Keratinocyte (primary cell): ENCODE results near the gene ZNF680. TPM values are rescaled to one million over a fixed set of nuclear protein-coding genes. Genes with fewer than 3 reads are reported as not detected.

Experiments used
- DNase-seq: peaks from one replicate; pipeline ENCODE4 v3.0.0-alpha.2; 2011; ENCODE audit warnings: low read depth, missing footprints, low spot score
- FAIRE-seq: peaks from 2 replicates; lab custom pipeline; 2011; peaks lifted over from hg19 to GRCh38; lab: Jason Lieb, UNC
- H2AFZ ChIP-seq: 2 replicates; pipeline ENCODE4 v1.6.0; 2012; ENCODE audit warnings: low read length, control low read depth, inconsistent platforms; ENCODE audit not compliant: control insufficient read depth
- H3K27ac ChIP-seq: 2 replicates; pipeline ENCODE4 v1.5.1; 2011; ENCODE audit warnings: low read length; ENCODE audit not compliant: control insufficient read depth, insufficient read depth
- H3K27me3 ChIP-seq: 3 replicates; pipeline ENCODE4 v1.6.0; 2011; ENCODE audit warnings: low read length; ENCODE audit not compliant: control insufficient read depth, insufficient read depth; ENCODE audit errors: extremely low read depth
- H3K36me3 ChIP-seq, 2 experiments: 2 replicates in 1 of 2; 3 replicates in 1 of 2; pipeline ENCODE4 v1.5.1; 2011; ENCODE audit warnings: low read length in 2 of 2, mild to moderate bottlenecking in 1 of 2; ENCODE audit not compliant: control insufficient read depth in 2 of 2, insufficient read depth in 2 of 2; ENCODE audit errors: extremely low read depth in 1 of 2
- H3K4me1 ChIP-seq: 3 replicates; pipeline ENCODE4 v1.5.1; 2011; ENCODE audit warnings: low read length; ENCODE audit not compliant: control insufficient read depth, insufficient read depth; ENCODE audit errors: extremely low read depth
- H3K4me2 ChIP-seq: 3 replicates; pipeline ENCODE4 v1.6.0; 2011; ENCODE audit warnings: low read depth, low read length; ENCODE audit not compliant: control insufficient read depth, insufficient read depth; ENCODE audit errors: extremely low read depth
- H3K4me3 ChIP-seq, 3 experiments: fragments of 200-600 bp in 1 of 3; sonication (generic) in 1 of 3; 2 replicates in 2 of 3; 3 replicates in 1 of 3; pipeline ENCODE4 v1.5.1; 2011 to 2016; ENCODE audit warnings: low read length in 3 of 3, mild to moderate bottlenecking in 3 of 3, control low read depth in 2 of 3, inconsistent platforms in 1 of 3, low read depth in 1 of 3, mixed read lengths in 1 of 3, mixed run types in 1 of 3, moderate library complexity in 1 of 3; ENCODE audit not compliant: control insufficient read depth in 2 of 3, insufficient read depth in 2 of 3; ENCODE audit errors: extremely low read depth in 1 of 3
- H3K79me2 ChIP-seq: 2 replicates; pipeline ENCODE4 v1.6.0; 2012; ENCODE audit warnings: low read length; ENCODE audit not compliant: control insufficient read depth, insufficient read depth
- H3K9ac ChIP-seq: 3 replicates; pipeline ENCODE4 v1.6.0; 2011; ENCODE audit warnings: low read length; ENCODE audit not compliant: control insufficient read depth, insufficient read depth; ENCODE audit errors: extremely low read depth
- H3K9me1 ChIP-seq: 3 replicates; pipeline ENCODE4 v1.6.0; 2011; ENCODE audit warnings: low read length; ENCODE audit not compliant: control insufficient read depth, insufficient read depth; ENCODE audit errors: extremely low read depth
- H3K9me3 ChIP-seq: 2 replicates; pipeline ENCODE4 v1.5.1; 2012; ENCODE audit warnings: low read depth, low read length; ENCODE audit not compliant: control insufficient read depth
- H4K20me1 ChIP-seq: 3 replicates; pipeline ENCODE4 v1.6.0; 2011; ENCODE audit warnings: low read length; ENCODE audit not compliant: control insufficient read depth, insufficient read depth; ENCODE audit errors: extremely low read depth
- CTCF ChIP-seq, 3 experiments: IDR thresholded peaks in 1 of 3; conservative IDR thresholded peaks in 1 of 3; optimal IDR thresholded peaks in 1 of 3; 2 replicates in 2 of 3; 3 replicates in 1 of 3; pipeline versions ENCODE3 to v1.5.1; 2011; ENCODE audit warnings: low read length in 3 of 3, mild to moderate bottlenecking in 3 of 3, moderate library complexity in 2 of 3, control low read depth in 1 of 3, inconsistent platforms in 1 of 3; ENCODE audit not compliant: insufficient read depth in 2 of 3; ENCODE audit errors: extremely low read depth in 1 of 3
- EZH2 ChIP-seq: IDR thresholded peaks from one replicate; pipeline ENCODE4 v1.6.1; 2012; ENCODE audit warnings: inconsistent platforms, mild to moderate bottlenecking, low read length, moderate library complexity
- dilution Hi-C: fragments of 300-500 bp; cut with MboI; formaldehyde crosslinking; loops from one replicate; pipeline ENCODE4 v1.7.0; 2020; ENCODE audit warnings: low sequenced_read_pairs; ENCODE audit not compliant: extremely low pct_ligation_motif_present
- polyA plus RNA-seq, 5 experiments: library from polyadenylated mRNA; depleted of rRNA in 3 of 5; stranded (reverse) in 3 of 5; stranded (forward) in 1 of 5; unstranded in 1 of 5; fragments of >200 nt; gene quantifications; 1 replicate in 1 of 5; 2 replicates in 3 of 5; 3 replicates in 1 of 5; pipeline versions ENCODE4 v1.2.1 to v1.2.3, GENCODE V29; 2011 to 2012; ENCODE audit warnings: missing spikeins in 2 of 5, low read depth in 1 of 5, low replicate concordance in 1 of 5

ZNF680 gene
- polyA plus RNA-seq, 1 donor (not counting 4 experiments of a cell fraction or from before 2014, with no cell fraction given), result 4.5 TPM

GRCh38 chr7:64611717-64612116, 48.8 kb upstream of the ZNF680 start:
- H3K27me3 ChIP-seq, result no peaks in the 10 kb centered on the region
- no peaks in the 10 kb centered on the region for H3K36me3 ChIP-seq
- H3K4me2 ChIP-seq, result no peak overlapping the region
- peaks cover 3% of the 10 kb centered on the region for H3K9me3 ChIP-seq
- H3K9ac ChIP-seq, result no peak overlapping the region
- no peaks in the 10 kb centered on the region for H3K79me2 ChIP-seq
- no peaks in the 10 kb centered on the region for H4K20me1 ChIP-seq
- FAIRE-seq (no peak), DNase-seq (no peak)
- dilution Hi-C loops, result no loop called here
- H3K4me3 ChIP-seq, result no peak overlapping the region
- no peak overlapping the region for H2AFZ ChIP-seq
- TF ChIP-seq EZH2 (no peak), CTCF (optimal IDR thresholded peaks at IDR 0.05 in 1 of 3, IDR thresholded peaks at IDR 0.05 in 1 of 3, conservative IDR thresholded peaks at IDR 0.05 in 1 of 3; ENCODE audit: extremely low read depth in 1 of 3, insufficient read depth in 2 of 3, low read length in 3 of 3) (no peak)
- no peaks in the 10 kb centered on the region for H3K9me1 ChIP-seq
- no peak overlapping the region for H3K27ac ChIP-seq
- H3K4me1 ChIP-seq, result no peaks in the 10 kb centered on the region

DNA sequence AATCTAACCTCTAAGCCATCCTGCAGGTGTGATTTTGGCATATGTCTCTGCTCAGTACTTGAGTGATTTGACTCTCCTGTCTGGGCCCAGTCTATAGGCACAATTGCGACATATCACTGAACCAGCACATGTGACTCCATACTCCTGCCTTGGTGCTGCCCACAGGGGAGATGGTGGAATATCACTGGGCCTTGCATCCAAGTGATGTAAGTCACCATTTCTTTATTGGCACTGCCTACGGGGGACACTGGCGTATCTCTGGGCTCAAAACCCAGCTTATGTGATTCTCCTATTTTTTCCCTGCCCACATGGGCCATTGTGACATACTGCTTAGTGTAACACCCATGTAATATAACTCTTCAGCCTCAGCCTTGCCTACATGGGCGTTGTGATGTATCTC, 48.1 kb upstream of the ZNF680 start:
- dilution Hi-C loops, result no loop called here
- Histone ChIP-seq H4K20me1 (no peaks in the 10 kb centered on the region), H3K4me3 (no peak overlapping the region), H3K79me2 (no peaks in the 10 kb centered on the region), H3K9me3 (peaks cover 3% of the 10 kb centered on the region), H3K9me1 (no peaks in the 10 kb centered on the region), H3K27ac (no peak overlapping the region), H3K27me3 (no peaks in the 10 kb centered on the region), H3K36me3 (no peaks in the 10 kb centered on the region), H3K9ac (no peak overlapping the region), H3K4me1 (no peaks in the 10 kb centered on the region), H3K4me2 (no peak overlapping the region), H2AFZ (no peak overlapping the region)
- DNase-seq (no peak), FAIRE-seq (no peak)
- TF ChIP-seq EZH2, result no peak
- no peak for TF ChIP-seq CTCF (optimal IDR thresholded peaks at IDR 0.05 in 1 of 3, IDR thresholded peaks at IDR 0.05 in 1 of 3, conservative IDR thresholded peaks at IDR 0.05 in 1 of 3; ENCODE audit: extremely low read depth in 1 of 3, insufficient read depth in 2 of 3, low read length in 3 of 3)
